H7 (cell line): Measurements from ENCODE around the gene CARS2. TPM values are rescaled to one million over a fixed set of nuclear protein-coding genes. Genes with fewer than 3 reads are reported as not detected.
"Not testable (repeated sequence)": the region's sequence is repeated elsewhere in the genome, so short reads cannot be mapped to it uniquely, and the experiment has no call there.

Experiments used
- DNase-seq: peaks from one replicate; pipeline ENCODE4 v3.0.0; 2012
- H3K27me3 ChIP-seq: 2 replicates; pipeline ENCODE4 v1.6.0; 2011; ENCODE audit warnings: mild to moderate bottlenecking, low read length; ENCODE audit not compliant: control insufficient read depth, insufficient read depth
- H3K36me3 ChIP-seq: replicated peaks from 2 replicates; pipeline ENCODE4 v1.5.1; 2011; ENCODE audit warnings: low read length; ENCODE audit not compliant: control insufficient read depth, insufficient read depth
- H3K4me3 ChIP-seq: 2 replicates; pipeline ENCODE4 v1.5.1; 2011; ENCODE audit warnings: low read depth, mild to moderate bottlenecking, control low read depth, low read length, moderate library complexity; ENCODE audit not compliant: insufficient read depth
- total RNA-seq: library from RNA; depleted of rRNA; stranded (reverse); fragments of >200 nt; shearing (Covaris generic); gene quantifications from 2 replicates; pipeline ENCODE4 v1.2.3, GENCODE V29; 2014

CARS2 gene
- total RNA-seq, 1 experiment from 2014 or later = 44.3 TPM

DNA sequence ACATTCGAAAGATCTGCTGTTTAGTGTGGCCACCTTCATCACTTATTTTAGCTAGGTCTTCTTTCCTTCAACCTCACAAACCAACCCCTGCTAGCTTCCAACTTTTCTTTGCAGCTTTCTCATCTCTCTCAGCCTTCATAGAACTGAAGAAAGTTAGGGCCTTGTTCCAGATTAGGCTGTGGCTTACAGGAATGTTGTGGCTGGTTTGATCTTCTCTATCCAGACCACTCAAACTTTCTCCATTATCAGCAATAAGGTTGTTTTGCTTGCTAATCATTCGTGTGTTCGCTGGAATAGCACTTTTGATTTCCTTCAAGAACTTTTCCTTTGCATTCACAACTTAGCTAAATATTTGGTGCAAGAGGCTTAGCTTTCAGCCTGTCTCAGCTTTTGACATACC, 44.7 kb downstream of the CARS2 start:
- Histone ChIP-seq H3K36me3 (peaks cover 4% of the 10 kb centered on the region), H3K27me3 (no peaks in the 10 kb centered on the region), H3K4me3 (no peak overlapping the region)
- no peak for DNase-seq

- H3K4me3 ChIP-seq, H3K36me3 ChIP-seq, DNase-seq, H3K27me3 ChIP-seq: not testable (repeated sequence)
These were observed 47.6 kb downstream of the CARS2 start for GRCh38 chr13:110658218-110658911.

GRCh38 chr13:110657196-110657595, 48.7 kb downstream of the CARS2 start:
- peaks cover 3% of the 10 kb centered on the region for H3K36me3 ChIP-seq
- H3K27me3 ChIP-seq = no peaks in the 10 kb centered on the region
- no peak for DNase-seq
- no peak overlapping the region for H3K4me3 ChIP-seq

DNA sequence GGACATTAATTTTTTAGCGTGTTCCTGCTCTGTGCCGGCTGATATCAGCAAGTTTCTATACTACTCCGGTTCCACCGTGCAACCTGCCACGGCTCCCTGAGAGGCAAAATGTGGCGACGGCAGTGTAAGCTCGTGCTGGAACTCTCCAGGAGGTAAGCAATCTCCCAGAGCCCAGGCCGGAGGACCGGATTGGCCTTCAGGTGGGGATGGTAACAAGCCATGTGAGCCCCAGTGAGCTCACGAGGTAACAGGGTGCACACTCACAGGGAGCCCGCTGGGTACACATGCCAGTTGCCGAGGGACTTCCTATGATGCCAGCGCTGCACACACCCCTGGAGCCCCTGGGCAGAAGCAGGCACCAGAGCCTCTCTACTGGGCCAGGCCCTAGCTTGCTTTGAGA, 52.1 kb downstream of the CARS2 start:
- Histone ChIP-seq H3K27me3 (no peaks in the 10 kb centered on the region), H3K36me3 (peaks cover 1% of the 10 kb centered on the region), H3K4me3 (no peak overlapping the region)
- no peak for DNase-seq

GRCh38 chr13:110653271-110653670, 52.6 kb downstream of the CARS2 start:
- DNase-seq = no peak
- Histone ChIP-seq H3K36me3 (peaks cover 1% of the 10 kb centered on the region), H3K27me3 (no peaks in the 10 kb centered on the region), H3K4me3 (no peak overlapping the region)

GRCh38 chr13:110652764-110653163, 53.2 kb downstream of the CARS2 start:
- no peak for DNase-seq
- H3K4me3 ChIP-seq = no peak overlapping the region
- H3K27me3 ChIP-seq = no peaks in the 10 kb centered on the region
- H3K36me3 ChIP-seq = peaks cover 1% of the 10 kb centered on the region

GRCh38 chr13:110652231-110652730, 53.6 kb downstream of the CARS2 start:
- peaks cover 1% of the 10 kb centered on the region for H3K36me3 ChIP-seq
- no peak overlapping the region for H3K4me3 ChIP-seq
- DNase-seq = peak; percentile 34
- no peaks in the 10 kb centered on the region for H3K27me3 ChIP-seq

- peaks cover 1% of the 10 kb centered on the region for H3K36me3 ChIP-seq
- no peak for DNase-seq
- no peak overlapping the region for H3K4me3 ChIP-seq
- H3K27me3 ChIP-seq = no peaks in the 10 kb centered on the region
These were observed 54.1 kb downstream of the CARS2 start for GRCh38 chr13:110651726-110652230.

DNA sequence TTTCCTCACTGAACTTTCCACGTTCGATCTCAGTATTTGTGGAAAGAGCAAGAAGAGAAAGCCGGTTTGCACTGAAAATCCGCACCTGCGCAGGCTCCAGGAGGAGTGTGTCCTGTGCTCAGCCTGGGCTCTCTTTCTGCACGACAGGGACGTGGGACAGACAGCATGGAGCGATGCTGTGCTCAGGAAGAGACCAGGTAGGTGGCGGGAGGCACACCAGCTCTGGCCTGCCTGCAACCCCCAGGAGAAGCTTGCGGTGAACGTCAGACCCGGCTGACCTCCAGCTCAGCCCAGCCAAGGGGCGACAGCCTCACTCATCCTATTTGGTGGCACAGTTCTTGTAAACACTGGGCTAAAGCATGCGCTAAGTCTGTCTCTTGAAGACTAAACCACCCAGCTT, 54.6 kb downstream of the CARS2 start:
- peaks cover 1% of the 10 kb centered on the region for H3K36me3 ChIP-seq
- H3K4me3 ChIP-seq = no peak overlapping the region
- DNase-seq = peak; percentile 30
- no peaks in the 10 kb centered on the region for H3K27me3 ChIP-seq

DNA sequence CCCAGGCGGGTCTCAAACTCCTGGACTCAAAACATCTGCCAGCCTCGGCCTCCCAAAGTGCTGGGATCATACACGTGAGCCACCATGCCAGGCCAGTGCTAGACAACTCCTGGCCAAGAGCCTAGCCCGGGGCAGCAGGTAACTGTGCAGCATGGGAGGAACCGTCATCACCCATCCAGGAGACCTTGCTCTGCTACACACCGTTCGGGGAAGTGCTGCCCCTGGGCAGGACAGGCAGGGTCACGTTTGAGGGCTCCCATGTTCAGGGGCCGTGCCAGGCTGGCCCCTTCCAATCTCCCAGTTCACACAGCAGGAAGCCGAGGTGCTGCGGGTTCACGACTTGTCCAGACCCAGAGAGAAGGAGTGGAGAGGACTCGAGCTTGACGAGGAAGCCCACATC, 55.5 kb downstream of the CARS2 start:
- Histone ChIP-seq H3K36me3 (peaks cover 1% of the 10 kb centered on the region), H3K4me3 (no peak overlapping the region), H3K27me3 (no peaks in the 10 kb centered on the region)
- DNase-seq = no peak

DNA sequence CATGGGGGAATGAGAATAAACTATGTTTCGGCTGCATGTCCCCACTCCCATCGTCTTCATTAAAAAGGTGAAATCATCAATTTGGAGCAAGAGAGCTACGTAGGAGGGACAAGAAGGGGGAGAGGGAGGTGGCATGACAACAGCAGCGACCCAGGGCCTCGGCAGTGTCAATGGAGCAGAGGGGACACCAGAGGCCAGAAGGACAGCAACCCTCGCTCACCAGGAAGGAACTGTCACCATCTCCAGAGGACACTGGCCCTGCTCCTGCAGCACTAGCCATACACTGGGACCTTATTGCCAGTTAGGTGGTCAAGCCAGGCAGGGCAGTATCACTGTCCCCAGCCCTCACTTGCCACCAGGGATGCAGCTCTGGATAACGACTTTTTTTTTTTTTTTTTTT, 56.4 kb downstream of the CARS2 start:
- H3K4me3 ChIP-seq = no peak overlapping the region
- H3K27me3 ChIP-seq = no peaks in the 10 kb centered on the region
- no peak for DNase-seq
- H3K36me3 ChIP-seq = peaks cover 1% of the 10 kb centered on the region

DNA sequence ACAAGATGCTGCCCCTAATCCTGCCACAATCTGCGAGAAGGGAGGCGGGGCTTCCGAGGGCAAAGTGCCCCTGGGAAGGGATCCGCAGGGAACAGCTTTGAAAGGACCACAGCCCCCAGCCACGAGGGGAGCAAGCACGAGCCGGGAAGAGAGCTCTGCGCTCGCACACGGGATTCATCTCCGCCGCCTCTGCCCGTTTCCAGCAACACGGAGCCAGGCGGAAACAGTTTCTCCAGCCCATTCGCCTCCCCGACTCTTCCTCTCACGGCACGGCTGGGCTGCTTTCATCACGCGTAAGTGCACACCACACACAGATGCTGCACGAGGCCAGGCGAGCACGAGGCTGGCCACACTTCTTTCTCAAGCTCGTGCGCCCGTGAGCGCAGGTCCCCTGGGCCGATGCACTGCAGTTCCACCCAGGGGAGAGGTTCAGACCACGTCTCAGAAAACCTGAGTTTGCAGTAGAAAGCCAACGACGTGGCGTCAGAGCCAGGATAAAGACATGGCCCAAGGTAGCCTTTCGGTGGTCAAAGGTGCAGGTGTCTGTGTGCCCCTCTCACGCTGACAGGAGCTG, 57.0 kb downstream of the CARS2 start:
- H3K36me3 ChIP-seq = peaks cover 2% of the 10 kb centered on the region
- no peak overlapping the region for H3K4me3 ChIP-seq
- no peaks in the 10 kb centered on the region for H3K27me3 ChIP-seq
- DNase-seq = peak; percentile 68

- H3K4me3 ChIP-seq = no peak overlapping the region
- H3K36me3 ChIP-seq = peaks cover 4% of the 10 kb centered on the region
- no peaks in the 10 kb centered on the region for H3K27me3 ChIP-seq
- DNase-seq = peak; percentile 35
These were observed 57.6 kb downstream of the CARS2 start for GRCh38 chr13:110648146-110648819.

GRCh38 chr13:110647365-110647737, 58.6 kb downstream of the CARS2 start:
- peaks cover 4% of the 10 kb centered on the region for H3K36me3 ChIP-seq
- H3K4me3 ChIP-seq = no peak overlapping the region
- no peaks in the 10 kb centered on the region for H3K27me3 ChIP-seq
- no peak for DNase-seq
